T-helper 22 cell (primary cell): ENCODE data around the gene TBC1D1.

Source experiments
- DNase-seq: peaks from one replicate; pipeline ENCODE4 v3.0.0-alpha.2; 2020; ENCODE audit warnings: low read depth

The TBC1D1 gene

DNA sequence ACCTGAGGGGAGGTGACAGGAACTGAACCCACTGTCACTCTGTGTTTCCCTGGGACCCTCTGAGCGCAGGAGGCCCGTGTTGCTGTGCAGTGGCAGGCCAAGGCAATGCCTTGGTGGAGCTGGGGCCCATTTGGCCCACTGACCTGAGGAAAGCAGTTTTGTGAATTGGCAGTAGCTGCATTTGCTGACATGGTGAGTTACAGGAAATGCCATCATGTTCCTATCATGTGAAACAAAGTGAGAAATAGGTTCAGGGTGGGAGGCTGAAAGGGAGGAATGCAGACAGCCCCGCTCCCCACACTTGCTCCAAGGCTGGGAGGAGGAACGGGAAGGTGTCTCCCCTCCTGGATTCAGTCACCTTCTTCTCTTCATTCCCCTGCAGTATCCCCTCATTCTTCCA, 215.4 kb downstream of the TBC1D1 start:
- no peak for DNase-seq

DNA sequence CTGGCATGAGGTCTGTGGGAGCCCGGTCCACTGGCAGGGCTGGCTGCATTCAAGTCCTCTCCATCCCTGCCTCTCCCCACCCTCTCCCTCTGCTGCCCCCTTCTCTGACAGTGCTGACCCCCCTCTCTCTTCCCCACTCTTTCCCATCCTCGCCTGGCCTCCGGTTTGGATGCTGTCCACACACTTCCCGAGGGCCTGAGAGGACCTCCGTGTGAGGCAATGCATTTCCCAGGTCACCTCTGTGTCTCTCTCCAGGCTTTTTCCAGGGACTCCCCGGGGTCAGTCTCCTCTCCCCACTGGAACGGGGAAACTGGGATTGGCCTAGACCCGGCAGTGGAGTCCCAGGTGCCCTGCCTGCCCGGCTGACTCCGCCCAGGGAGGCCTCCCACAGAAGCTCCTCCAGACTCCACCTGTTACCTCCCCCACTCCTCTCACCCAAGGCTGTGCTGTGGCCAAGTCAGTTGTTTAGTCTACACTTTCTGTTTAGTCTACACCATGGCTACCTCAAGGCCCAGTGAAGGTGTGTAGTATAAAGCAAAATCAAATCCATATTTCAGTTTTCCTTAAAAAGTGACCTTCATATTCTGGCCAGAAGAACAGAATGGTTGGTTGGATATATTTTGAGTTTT, 216.1 kb downstream of the TBC1D1 start:
- no peak for DNase-seq

DNA sequence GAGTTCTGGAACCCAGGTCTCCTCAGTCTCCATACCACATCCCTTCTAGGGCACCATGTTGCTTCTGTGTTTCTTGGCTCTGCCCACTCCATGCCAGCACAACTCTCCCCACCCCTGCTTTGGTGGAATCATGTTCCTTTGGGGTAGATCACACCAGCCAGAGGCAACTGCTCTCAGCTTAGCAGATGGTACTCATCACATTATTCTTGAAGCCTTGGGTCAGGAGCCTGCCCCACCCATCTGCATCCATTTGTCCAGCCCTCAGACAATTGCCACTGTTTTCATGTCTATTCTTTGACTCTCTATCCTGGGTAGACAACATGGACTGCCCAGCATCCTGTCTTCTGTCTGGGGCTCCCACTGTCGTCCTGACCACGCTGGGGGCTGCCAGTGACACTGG, 216.9 kb downstream of the TBC1D1 start:
- no peak for DNase-seq

DNA sequence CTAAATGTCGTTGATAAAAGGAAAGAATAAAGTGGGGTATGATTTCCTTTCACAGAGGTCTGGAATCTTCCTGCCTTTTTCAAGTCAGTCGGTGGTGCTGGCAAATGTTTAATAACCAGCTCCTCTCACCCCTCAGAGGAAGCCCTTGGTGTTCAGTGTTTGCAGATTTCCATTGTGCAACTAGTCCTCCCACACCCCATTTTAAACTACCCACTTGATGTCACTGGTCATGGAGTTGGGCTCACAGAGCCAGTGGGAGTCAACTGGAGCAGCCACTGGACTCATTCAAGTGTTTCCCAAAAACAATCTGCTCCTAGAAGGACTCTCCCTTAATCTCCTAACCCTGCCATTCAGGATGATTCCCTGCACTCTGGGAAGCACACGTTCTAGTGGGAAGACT, 218.5 kb downstream of the TBC1D1 start:
- DNase-seq: no peak

DNA sequence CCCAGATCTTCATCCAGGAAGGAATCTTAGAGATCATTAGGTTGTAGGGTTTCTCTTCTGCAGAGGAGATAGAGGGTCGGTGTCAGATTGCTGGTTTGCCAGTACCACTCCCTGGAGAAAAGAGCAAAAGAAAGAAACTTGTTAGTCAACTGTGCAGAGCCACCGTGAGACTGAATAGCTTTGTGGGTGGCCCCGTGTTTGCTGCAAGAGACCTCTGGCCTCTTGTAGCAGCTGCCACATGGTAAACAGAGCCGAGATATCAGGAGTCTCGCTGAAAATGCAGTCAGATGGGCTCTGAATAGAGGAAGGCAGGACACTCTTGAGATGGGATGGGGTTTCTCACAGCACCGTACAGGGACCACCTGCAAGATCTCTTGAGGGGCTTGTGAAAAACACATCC, 219.0 kb downstream of the TBC1D1 start:
- no peak for DNase-seq

DNA sequence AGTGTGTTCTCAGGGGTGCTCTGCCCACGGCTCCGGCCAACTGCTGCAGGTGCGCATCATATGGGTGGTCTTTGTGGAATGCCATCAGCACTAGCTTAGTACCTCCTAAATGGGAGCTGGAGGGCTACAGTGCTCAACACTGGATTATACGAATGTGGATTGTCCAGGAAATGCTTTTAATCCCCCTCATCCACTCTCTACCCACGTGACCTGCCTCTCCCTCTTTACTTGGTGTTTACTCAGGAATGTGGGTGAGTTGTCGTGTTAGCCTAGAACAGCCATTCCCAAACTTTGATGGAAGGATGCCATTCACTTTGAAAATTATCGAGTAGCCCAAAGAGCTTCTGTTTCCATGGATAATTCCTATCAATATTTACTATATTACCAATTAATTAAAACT, 220.1 kb downstream of the TBC1D1 start:
- no peak for DNase-seq

DNA sequence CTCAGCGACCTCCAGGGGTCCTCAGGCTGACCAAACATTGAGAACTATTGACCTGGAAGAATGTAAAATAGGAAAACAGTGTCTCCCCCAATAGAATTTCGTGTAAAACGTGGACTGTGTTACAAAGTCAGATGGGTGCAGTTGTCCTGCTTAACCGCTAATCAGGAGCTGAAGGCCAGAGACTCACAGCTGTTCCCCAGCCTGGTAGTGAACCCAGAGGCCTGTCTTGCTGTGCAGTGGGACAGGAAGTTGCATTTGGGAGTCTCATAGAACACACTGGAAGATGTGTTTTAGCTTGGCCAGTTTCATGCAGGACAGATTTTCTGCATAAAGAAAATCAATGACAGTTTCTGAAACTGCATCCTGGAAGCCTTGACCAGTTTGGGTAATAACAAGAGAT, 220.8 kb downstream of the TBC1D1 start:
- no peak for DNase-seq

DNA sequence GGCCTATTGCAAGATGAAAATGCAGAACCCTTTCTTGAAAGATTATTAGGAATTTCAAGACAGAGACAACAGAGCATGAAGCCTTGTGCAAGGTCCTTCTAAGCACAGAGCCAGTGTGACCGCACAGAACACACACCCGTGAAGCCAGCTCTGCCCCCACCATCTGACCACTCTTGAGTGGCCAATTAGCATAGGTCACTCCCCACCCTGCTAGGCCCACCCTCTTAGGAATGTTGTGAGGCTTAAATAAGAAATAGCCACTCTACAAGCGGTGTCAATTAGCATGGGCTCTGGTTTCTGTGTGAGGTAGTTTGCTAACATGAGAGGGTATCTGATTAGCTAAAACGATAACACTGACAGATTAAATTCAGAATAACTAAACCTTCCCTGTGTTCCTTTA, 222.2 kb downstream of the TBC1D1 start:
- DNase-seq: no peak

DNA sequence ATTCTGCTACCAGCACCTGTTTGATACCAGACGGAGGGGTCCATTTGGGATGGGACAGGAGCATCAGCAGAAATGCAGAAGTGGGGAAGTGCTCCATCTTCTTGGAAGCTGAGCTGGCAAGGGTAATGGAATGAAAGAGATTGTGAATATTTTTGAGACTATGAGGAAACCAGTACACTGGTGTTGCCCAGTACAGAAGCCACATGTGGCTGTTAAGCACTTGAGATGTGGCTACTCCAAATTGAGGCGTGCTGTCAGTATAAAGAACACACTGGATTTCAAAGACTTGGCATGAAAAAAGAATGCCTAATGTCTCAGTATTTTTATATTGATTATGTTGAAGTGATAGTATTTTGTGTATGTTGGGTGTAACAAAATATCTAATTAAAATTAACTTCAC, 222.7 kb downstream of the TBC1D1 start:
- no peak for DNase-seq

DNA sequence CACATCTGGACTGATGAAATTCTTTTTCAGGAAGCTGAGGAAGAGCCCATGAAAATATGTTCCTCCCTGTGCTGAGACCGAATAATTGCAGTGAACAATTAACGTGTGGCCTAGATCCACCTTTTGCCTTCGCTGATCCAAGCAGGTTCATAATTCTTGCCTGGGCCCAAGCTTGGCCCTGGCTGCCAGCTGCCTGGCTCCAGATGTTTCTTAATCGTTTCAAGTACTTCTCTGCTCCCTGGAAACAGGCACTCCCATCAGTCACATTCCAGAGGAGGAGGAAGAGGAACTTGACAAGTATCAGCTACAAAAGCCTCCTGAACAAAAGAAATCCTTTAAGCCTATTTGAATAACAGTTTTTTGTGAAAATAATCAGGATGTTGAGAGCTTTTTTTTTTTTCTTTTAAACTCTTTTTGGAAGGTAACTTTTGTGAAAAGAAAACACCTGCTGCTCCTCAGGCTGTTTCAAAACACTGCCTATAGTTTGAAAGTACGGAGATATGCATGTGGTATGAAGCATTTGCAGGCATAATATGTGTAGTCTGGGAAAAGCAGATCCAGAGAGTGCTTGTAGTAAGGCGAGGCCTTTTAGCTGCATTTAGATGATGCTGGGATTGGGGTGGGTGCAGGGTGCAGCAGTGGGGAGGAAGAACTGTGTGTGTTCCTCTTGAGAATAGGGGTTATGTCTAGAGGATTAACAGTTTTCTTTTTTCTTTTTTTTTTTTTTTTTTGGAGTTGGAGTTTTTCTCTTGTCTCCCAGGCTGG, 223.7 kb downstream of the TBC1D1 start:
- DNase-seq: no peak

DNA sequence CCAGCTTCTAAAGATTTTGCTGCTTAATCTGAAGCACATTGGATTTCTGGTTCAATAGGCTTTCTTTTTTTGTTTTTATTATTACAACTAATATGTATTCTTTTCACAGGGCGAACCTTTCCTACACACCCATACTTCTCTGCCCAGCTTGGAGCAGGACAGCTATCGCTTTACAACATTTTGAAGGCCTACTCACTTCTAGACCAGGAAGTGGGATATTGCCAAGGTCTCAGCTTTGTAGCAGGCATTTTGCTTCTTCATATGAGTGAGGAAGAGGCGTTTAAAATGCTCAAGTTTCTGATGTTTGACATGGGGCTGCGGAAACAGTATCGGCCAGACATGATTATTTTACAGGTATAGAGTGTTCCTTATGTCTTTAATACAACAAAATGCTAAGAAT, 224.7 kb downstream of the TBC1D1 start:
- no peak for DNase-seq

DNA sequence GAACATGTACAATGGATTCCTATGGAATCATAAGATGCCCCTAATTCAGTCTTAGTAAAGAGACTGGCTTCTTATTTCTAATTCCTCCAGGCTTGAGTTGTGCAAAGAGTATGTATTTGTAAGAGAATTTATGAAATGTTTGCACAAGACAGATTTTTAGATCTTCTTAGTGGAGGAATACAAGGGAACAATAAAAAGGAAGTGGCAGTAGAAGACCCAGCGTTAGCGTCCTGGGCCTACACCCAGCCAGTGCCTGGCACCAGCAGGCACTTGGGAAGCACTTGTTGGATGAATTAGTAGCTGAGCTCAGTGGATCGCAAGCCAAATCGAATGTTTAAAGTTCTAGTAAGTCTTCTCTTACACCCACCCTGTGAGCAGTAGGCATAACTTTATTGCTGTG, 226.7 kb downstream of the TBC1D1 start:
- DNase-seq: no peak

DNA sequence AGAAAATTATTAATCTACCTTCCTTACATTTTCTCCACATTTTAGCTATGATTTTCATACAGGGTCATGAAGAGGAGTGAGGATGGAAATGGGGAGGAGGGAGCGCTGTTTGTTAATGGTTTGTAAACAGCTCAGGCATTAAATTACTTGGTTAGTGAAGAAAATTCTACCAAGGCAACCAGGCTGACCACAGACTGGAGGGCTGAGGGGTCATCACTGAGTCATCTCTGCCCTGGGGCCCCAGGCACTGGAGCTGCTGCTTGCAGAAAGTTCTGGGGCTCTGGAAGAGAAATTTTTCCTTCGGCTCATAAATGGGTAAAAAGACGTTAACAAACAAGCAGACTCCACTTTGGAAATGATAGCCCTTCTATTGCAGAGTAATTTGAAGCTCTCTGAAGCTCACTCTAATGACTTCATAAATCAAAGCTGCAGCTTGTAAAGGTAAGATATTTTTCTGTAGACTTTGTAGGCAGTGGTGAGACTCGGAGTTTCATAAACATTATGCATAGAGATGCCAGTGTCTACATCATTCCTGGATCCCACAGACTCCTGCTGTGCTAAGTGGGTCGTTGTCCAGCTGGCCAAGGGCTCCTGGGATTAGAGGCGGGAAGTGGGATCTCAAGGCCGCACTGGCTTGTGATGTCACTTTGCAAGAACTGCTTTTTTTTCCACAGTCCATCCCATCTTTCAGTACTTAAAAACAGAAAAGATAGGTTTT, 228.9 kb downstream of the TBC1D1 start:
- DNase-seq: no peak

DNA sequence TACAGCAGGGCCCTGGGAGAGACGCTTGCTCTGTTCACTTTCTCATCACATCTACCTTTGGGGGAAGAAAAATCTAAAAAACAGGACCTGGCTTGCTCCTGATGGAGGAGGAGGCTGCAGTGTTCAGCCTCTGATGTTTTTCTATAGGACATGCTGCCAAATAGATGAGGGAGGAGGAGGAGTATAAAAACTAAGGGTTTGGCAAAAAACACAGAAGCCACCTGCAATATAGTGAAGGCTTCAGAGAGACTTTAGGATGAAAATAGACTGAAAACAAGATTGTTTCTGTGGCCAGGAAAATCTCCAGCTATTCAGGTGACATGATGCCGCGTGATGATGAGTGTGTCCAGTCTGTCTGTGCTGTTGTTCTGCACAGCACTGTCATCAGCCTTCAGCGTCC, 229.9 kb downstream of the TBC1D1 start:
- no peak for DNase-seq

DNA sequence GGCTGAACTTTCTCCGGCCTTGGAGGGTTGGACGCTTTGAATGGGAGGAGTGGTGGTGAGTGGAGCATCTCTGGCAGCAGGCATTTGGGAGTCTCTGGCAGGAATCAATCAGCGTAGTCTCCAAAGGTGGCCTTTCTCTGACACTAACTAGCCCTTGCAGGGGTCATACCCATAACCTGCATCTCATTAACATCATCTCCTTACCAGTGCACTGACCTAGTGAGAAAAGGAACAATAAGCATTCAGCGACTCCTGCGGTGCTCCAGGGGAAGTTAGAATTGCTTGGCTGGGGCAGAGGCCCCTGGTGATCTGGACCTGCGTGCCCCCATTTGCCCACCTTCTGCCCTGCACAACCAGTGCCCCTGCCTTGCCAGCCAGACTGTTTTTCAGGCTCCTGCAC, 231.2 kb downstream of the TBC1D1 start:
- no peak for DNase-seq

DNA sequence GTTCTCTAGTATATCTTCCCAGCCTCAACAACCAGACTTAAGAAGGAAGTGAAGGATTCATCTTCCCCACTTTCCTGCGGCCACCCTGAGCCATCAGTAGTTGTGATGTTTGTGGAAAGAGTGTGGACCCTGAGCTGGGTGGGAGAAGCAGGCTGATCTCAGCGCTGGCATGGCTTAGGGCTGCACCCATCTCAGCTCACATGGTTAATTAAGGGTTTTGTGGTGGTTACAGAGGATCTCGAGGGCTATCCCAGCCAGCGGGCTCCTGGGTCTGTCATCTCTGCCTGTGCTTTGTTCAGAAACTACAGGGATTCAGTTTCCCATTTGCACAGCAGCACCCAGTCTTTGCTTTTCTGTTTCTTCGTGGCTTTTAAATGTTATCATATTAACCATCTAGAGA, 232.7 kb downstream of the TBC1D1 start:
- DNase-seq: no peak

DNA sequence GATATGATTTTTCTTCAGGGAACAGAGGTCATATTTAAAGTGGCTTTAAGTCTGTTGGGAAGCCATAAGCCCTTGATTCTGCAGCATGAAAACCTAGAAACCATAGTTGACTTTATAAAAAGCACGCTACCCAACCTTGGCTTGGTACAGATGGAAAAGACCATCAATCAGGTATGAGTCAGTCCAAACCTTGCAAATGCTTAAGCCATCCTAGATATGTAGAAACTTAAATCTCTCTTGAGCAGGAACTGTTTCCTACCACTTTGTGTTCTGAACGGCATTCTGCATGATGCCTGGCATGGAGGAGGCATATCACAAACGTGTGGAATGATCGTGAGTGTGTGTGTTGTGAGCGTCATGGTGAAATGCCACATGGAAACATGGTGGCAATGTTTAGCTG, 234.1 kb downstream of the TBC1D1 start:
- DNase-seq: no peak

DNA sequence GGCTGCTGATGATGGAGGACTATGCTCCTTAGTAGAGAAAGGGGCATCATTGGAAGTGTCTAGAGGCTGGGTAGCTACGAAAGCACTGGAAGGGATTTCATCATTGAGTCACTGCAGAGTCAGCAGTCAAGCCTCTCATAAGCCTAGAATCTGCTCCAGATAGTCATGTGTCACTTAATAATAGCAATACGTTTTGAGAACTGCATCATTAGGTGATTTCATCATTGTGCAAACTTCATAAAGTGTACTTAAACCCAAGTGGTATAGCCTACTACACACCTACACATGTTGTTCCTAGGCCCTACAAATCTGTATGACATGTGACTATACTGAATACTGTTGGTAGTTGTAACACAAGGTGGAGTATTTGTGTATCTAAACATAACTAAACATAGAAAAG, 234.9 kb downstream of the TBC1D1 start:
- DNase-seq: no peak

DNA sequence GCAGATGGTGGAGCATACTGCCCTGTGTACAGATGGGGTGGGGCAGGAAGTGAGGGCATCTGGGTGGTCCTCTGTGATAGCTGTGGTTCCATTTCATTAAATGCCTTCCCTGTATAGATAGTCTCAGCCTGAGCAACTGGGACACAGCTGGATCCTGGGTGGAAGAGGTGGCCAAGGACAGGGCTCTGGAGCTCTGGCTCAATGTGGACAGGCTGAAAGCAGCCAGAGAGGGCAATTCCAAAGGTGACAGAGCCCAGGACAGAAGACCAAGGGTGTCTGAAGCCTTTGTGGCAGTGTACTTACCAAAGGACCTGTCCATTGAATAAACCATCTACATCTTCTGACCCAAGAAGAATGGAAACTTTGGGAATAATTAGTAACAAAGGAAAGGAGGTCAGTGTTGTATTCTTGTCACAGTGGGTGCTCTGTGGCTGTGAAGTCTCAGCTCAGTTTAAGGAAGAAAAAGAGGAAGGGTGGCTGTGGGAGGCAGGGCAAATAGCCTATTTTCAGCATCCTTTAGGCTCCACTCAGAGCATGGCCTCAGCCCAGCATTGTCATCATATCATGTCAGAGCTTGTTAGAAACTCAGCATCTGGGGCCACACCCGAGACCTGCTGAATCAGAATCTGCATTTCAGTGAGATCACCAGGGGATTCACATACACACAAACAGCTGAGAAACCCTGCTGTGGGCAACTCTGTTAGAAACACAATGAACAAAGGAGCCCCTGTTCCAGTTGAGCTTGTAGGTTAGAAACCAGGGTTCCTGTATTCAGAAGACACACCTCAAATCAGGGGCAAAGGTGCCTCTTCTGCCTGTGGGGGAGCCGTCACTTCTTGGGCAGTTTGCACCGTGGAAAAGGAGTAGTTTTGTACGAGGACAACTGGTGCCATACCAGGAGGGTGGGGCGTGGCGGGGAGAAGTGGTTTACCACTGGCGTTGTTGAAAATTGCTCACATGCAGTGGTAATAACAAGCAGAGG, 237.9 kb downstream of the TBC1D1 start:
- peak; percentile 58 for DNase-seq

DNA sequence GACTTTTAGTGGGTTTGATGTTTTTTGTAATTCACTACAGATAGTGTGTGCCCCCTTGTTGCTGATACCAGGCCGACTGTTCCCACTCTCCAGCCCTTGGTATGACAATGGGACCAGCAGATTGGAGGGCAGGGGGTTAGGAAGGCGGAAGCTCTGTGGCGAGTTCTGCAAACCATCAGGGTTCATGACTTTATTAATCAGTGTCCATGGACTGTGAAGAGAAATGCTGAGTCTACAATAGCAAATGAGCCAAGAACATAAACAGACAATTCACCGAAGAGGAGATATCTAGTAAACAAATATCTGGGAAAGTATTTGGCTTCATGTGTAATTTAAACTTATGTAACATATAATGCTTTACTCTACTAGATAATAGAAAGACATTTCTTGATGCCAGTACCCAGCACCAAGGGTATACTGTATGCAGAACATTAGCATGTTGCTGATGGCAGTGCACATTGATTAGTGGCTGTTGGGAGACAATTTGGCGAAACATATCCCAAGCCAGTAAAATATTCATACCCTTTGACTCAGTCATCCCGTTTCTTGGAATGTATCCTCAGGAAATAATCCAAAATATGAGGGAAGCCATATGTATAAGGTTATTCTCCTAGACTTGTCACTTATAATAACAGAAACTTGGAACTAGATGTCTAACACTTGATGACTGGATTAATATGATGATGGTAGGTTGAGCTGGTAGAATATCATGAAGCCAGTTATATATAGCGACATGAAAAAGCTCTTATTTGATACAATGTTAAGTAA, 238.8 kb downstream of the TBC1D1 start:
- DNase-seq: no peak

DNA sequence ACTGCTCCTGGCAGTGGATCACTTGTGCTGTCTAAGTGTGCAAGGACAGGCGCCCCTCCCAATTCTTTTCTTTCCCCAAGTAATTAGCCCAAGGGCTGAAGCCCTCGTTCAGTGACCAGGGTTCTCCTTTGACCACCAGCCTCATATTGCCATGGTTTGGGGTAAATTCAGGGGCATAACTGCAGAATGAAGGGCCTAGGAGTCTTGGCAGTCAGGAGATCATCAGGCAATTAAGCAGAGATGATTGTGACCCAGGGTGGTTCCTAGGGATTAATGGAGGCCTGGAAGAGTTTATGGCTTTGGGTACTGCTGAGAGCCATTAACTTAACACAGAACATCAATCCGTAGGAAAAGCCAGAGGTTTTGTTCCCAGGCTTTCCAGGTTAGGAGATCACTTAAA, 240.0 kb downstream of the TBC1D1 start:
- no peak for DNase-seq
